ENCODE data around the gene KDR. TPM values are rescaled to one million over a fixed set of nuclear protein-coding genes. Genes with fewer than 3 reads are reported as not detected.

Gene KDR
- total RNA-seq, 1 donor from 2014 or later, result 19.4 TPM

- no peaks in the 10 kb centered on the region for H3K27me3 ChIP-seq
- H3K4me1 ChIP-seq, result no peaks in the 10 kb centered on the region
- TF ChIP-seq POLR2AphosphoS5 (IDR thresholded peaks at IDR 0.05; ENCODE audit: insufficient read depth in 1 of 2, low read depth in 1 of 2) (no peak), POLR2A (IDR thresholded peaks at IDR 0.05) (no peak)
- TF ChIP-seq, protein P1, sequence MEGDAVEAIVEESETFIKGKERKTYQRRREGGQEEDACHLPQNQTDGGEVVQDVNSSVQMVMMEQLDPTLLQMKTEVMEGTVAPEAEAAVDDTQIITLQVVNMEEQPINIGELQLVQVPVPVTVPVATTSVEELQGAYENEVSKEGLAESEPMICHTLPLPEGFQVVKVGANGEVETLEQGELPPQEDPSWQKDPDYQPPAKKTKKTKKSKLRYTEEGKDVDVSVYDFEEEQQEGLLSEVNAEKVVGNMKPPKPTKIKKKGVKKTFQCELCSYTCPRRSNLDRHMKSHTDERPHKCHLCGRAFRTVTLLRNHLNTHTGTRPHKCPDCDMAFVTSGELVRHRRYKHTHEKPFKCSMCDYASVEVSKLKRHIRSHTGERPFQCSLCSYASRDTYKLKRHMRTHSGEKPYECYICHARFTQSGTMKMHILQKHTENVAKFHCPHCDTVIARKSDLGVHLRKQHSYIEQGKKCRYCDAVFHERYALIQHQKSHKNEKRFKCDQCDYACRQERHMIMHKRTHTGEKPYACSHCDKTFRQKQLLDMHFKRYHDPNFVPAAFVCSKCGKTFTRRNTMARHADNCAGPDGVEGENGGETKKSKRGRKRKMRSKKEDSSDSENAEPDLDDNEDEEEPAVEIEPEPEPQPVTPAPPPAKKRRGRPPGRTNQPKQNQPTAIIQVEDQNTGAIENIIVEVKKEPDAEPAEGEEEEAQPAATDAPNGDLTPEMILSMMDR (IDR thresholded peaks at IDR 0.05), result no peak
- no peaks in the 10 kb centered on the region for H3K9me3 ChIP-seq
- intact Hi-C loops (cut with DNase I), result no loop called here
- H3K27ac ChIP-seq, result no peak overlapping the region
- H3K4me3 ChIP-seq, result no peak overlapping the region
- DNase-seq (ENCODE audit: extremely low spot score in 2 of 2), result no peak
- H3K36me3 ChIP-seq, result no peaks in the 10 kb centered on the region
These were observed 32.9 kb downstream of the KDR start for GRCh38 chr4:55092504-55092903.

DNA sequence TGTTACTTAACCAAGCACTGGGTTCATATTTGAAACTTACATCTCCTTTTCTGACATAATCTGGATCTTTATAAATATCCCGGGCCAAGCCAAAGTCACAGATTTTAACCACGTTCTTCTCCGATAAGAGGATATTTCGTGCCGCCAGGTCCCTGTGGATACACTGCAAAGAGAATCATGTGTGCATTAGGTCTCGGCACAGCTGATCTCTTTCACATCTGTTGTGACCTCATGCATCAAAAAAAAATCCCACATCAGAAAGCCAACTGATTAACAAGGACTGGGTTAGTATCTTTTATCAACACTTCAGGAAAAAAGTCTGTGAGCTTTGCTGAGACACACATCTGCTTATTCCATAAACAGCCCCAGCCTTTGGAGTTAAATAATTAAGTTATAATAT is 35.5 kb downstream of the KDR start:
- TF ChIP-seq POLR2A (IDR thresholded peaks at IDR 0.05) (no peak), POLR2AphosphoS5 (IDR thresholded peaks at IDR 0.05; ENCODE audit: insufficient read depth in 1 of 2, low read depth in 1 of 2) (no peak)
- TF ChIP-seq, protein P1 (IDR thresholded peaks at IDR 0.05), result no peak
- intact Hi-C loops (cut with DNase I), result no loop called here
- Histone ChIP-seq H3K27me3 (no peaks in the 10 kb centered on the region), H3K9me3 (no peaks in the 10 kb centered on the region), H3K36me3 (no peaks in the 10 kb centered on the region), H3K4me1 (no peaks in the 10 kb centered on the region), H3K4me3 (no peak overlapping the region), H3K27ac (no peak overlapping the region)
- DNase-seq (ENCODE audit: extremely low spot score in 2 of 2), result no peak

DNA sequence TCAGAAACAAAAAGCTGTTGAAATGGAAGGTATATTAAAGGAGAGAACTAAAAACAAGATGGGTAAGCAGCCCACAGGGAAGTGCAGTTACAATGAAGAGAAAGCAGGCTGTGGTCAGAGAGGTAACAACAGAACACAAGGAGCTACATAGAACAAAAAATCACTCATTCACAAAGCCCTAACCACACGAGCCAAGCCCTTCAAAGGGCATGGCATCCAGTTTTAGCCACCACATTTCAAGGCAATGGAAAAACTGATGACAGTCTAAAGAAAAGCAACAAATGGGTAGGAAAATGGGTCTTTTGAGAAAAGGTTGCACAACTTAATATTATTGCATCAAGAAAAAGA is 37.5 kb downstream of the KDR start:
- Histone ChIP-seq H3K4me3 (no peak overlapping the region), H3K9me3 (no peaks in the 10 kb centered on the region), H3K27ac (no peak overlapping the region), H3K27me3 (no peaks in the 10 kb centered on the region), H3K36me3 (no peaks in the 10 kb centered on the region), H3K4me1 (no peaks in the 10 kb centered on the region)
- no peak for DNase-seq (ENCODE audit: extremely low spot score in 2 of 2)
- TF ChIP-seq POLR2AphosphoS5 (IDR thresholded peaks at IDR 0.05; ENCODE audit: insufficient read depth in 1 of 2, low read depth in 1 of 2), result no peak
- TF ChIP-seq, protein P1 (IDR thresholded peaks at IDR 0.05), result no peak
- TF ChIP-seq POLR2A (IDR thresholded peaks at IDR 0.05), result no peak
- intact Hi-C loops (cut with DNase I), result no loop called here

DNA sequence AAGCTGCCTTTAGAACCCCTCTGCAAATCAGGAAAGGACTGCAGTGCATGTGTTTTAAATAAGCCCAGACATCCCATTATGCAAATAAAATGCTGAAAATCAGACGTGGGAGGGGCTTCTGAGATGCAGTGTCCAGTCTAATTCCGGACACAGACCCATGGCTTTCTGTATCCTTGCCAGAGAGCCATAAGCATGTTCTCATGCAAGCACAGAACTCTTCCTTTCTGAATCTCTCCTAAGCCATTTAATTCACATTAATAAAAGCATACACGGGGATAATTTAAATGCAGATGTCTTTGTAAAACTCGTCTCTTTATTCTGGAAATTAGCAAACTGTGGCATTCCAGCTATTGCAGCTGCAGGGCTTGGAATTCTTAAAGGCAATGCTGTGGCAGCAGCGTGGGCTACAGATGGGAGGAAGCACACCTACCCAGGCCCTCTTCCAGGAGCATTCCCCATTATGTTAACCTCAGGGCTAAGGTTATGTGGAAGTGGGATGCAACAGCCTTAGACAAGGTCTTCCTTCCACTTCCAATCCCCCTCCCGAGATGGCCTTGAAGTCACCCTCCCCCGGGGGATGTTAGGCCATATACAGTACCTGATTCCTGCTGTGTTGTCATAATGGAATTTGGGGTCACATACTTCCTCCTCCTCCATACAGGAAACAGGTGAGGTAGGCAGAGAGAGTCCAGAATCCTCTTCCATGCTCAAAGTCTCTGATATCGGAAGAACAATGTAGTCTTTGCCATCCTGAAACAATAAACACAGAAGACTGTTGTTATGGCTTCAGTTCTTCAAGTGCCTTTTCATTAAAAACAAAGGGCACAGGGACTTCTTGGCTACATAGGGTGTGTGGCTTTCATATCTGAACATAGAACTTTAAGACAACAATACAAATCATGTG is 38.1 kb downstream of the KDR start:
- no peaks in the 10 kb centered on the region for H3K27me3 ChIP-seq
- H3K4me3 ChIP-seq, result no peak overlapping the region
- intact Hi-C loops (cut with DNase I), result no loop called here
- DNase-seq (ENCODE audit: extremely low spot score in 2 of 2), result no peak
- TF ChIP-seq, protein P1 (IDR thresholded peaks at IDR 0.05), result no peak
- no peak for TF ChIP-seq POLR2A (IDR thresholded peaks at IDR 0.05)
- TF ChIP-seq POLR2AphosphoS5 (IDR thresholded peaks at IDR 0.05; ENCODE audit: insufficient read depth in 1 of 2, low read depth in 1 of 2), result no peak
- H3K27ac ChIP-seq, result no peak overlapping the region
- H3K9me3 ChIP-seq, result no peaks in the 10 kb centered on the region
- H3K36me3 ChIP-seq, result no peaks in the 10 kb centered on the region
- no peaks in the 10 kb centered on the region for H3K4me1 ChIP-seq

- no peak for DNase-seq (ENCODE audit: extremely low spot score in 2 of 2)
- H3K4me1 ChIP-seq, result no peaks in the 10 kb centered on the region
- H3K9me3 ChIP-seq, result no peaks in the 10 kb centered on the region
- no peak overlapping the region for H3K27ac ChIP-seq
- H3K4me3 ChIP-seq, result no peak overlapping the region
- no peaks in the 10 kb centered on the region for H3K36me3 ChIP-seq
- no peak for TF ChIP-seq POLR2A (IDR thresholded peaks at IDR 0.05)
- TF ChIP-seq, protein P1 (IDR thresholded peaks at IDR 0.05), result no peak
- no peak for TF ChIP-seq POLR2AphosphoS5 (IDR thresholded peaks at IDR 0.05; ENCODE audit: insufficient read depth in 1 of 2, low read depth in 1 of 2)
- no peaks in the 10 kb centered on the region for H3K27me3 ChIP-seq
- intact Hi-C loops (cut with DNase I), result no loop called here
These were observed 38.8 kb downstream of the KDR start for GRCh38 chr4:55086578-55086977.
